ENCODE data around the gene KRTAP5-4. TPM values are rescaled to one million over a fixed set of nuclear protein-coding genes. Genes with fewer than 3 reads are reported as not detected.
"Not testable (repeated sequence)": the region's sequence is repeated elsewhere in the genome, so short reads cannot be mapped to it uniquely, and the experiment has no call there.

KRTAP5-4 gene
- polyA plus RNA-seq, 10 donors: not detected

DNA sequence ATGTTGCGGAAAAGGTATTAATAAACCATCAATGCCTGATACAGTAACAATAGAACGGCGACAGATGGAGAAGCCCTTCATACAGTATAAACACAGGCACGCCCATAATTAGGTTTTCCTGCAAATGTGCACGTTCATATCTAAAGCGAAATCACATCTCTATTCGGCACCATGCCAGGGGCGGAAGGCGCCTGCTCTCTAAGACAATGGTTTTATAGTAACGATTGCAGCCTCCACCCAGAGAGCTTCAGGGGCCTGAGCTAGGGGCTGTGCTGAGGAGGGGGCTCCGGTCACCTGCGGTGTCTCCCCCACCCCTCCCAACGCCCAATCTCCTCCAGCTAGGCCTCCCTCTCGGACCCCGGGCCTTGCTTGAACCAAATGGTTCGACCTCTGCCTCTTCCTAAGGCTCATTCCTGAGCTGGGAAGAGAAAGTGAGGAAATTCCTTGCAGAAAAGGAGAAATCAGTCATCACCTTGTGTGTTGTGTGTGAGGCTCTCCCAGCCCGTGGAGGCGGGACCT lies 17.2 kb upstream of the KRTAP5-4 start:
- peak in 2 of 3 donors; percentile 22 to 45 for DNase-seq

DNA sequence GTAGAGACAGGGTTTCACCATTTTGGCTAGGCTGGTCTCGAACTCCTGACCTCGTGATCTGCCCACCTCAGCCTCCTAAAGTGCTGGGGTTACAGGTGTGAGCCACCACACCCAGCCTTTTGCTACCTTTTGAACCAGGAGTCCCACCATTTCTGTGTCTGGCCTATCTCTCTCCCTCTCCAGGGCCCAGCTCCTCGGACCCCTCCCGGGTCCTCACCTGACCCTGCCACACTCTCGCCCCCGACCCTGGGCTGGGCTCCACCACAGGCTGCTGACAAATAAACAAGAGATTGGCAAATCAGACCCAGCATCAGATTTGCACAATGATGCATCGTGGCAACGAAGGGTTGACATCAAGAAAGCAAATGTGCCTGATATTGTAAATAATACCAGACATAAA lies 16.4 kb upstream of the KRTAP5-4 start:
- DNase-seq: no peak

DNA sequence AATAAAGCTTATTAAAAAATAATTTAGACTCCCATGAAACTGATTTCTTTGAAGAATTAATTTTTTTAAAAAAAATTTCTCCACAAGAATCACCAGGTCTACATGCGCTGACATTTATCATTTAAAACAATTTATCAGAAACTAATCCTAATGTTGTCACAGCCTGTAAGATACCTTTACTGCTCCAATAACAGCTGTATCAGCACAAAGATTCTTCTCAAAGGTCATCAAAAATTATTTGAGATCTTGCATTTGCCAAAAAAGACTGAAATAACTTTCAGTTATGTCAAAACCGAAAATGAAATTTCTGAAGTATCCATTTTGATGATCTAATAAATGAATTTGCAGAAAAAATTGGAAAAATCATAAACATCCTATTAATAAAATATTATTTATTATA lies 15.7 kb upstream of the KRTAP5-4 start:
- no peak for DNase-seq

DNA sequence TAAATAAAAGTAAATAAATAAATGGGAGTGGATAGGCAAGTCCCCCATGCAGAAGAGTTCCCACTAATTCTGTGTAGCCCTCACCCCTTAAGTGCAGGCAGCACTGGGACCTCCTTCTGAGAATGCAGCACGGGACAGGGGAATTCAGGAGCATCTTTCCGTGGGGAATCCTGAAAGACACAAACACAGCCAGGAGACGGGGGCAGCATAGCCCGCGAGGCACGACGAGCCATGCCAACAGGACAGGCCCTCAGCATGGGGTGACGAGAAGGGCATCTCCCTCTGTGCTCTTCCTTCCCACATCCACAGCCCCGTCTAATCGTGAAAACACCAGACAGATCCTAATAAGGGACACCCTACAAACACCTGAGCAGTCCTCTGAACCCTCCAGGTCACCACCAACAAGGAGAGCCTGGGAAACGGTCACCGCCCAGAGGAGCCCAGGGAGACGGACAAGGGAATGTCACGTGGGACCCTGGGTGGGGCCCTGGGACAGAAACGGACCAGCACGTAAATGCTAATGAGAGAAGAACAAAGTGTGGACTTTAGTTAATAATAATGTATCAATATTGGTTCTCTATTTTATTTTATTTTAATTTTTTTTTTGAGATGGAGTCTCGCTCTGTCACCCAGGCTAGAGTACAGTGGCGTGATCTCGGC lies 14.5 kb upstream of the KRTAP5-4 start:
- no peak for DNase-seq

DNA sequence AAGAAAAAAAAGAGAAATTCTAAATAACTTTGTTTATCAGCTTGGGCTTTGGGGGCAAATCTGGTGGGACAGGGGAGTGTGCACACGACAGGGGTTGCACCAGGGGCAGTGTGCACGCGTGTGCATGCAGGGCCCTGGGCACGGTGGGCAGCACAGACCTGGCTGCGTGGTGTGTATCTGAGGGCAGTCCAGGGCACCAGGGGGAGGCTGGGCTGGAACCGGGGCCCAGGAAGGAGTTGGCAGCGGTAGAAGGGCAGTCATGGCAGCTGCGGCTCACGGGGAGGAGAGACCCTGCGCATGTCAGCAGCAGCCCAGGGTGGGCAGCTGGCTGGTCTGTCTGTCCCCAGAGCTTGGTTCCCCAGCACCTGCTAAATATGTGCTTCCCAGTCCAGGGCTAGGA lies 11.9 kb upstream of the KRTAP5-4 start:
- DNase-seq: no peak

DNA sequence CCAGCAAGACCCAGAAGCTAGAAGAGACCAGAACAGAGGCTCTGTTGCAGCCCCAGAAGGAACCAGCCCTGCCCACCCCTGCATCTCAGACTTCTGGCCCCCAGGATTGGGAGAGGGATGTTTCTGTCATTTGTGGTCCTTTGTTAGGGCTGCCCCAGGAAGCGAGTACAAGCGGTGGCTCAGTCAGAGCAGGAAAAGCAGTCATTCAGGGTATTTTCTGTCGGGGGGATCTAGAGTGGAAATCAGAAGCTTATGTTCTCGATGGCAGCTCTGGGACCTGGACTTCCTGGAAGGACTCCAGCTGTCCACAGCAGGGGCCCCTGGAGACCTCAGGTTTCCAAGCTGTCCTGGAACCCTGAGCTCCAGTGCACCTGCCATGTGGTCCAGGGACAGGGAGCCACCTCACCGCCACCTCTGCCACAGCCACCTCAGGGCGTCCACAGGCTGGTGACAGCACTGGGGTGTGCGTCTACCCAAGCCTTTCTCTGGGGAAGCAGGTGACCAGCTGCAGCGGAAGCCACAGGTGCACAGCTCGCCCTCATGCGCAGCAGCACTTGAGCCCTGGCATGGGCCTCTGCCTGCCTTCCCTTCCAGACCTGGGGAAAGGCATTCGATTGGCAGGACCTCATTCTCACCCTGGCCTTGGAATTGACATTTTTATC lies 10.2 kb upstream of the KRTAP5-4 start:
- no peak for DNase-seq

DNA sequence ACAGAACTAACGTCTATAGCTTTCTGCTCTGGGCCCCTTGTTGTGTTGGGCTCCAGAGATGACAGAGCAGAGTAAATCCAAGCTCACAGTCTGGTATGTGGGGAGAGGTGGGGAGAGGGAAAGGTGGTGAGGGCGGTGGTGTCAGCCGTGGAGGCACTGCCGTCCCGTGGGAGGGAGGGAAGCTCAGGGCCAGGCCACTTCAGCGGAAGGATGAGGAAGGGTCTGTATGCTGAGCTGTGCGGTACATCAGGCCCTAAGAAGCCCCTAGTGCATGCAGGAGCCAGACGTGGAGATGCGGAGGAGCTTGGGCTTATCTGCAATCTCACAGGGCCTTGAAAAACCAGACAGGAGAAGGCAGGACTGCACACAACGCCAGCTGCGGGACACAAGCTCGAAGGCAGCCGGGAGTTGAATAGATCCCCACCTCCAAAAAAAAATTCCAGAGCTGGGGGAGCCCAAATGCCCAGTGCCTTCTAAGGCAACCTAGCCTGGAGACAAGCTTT lies 9.2 kb upstream of the KRTAP5-4 start:
- no peak for DNase-seq

DNA sequence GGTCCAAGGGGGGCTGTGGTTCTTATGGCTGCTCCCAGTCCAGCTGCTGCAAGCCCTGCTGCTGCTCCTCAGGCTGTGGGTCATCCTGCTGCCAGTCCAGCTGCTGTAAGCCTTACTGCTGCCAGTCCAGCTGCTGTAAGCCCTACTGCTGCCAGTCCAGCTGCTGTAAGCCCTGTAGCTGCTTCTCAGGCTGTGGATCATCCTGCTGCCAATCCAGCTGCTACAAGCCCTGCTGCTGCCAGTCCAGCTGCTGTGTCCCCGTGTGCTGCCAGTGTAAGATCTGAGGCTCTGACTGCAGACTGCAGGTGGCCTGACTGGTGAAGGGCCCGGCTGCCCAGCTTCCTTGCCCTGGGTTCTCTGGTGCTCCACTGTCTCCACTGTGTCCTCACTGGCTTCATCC lies 8.3 kb upstream of the KRTAP5-4 start:
- peak in 2 of 3 donors; percentile 21 to 35 for DNase-seq

DNA sequence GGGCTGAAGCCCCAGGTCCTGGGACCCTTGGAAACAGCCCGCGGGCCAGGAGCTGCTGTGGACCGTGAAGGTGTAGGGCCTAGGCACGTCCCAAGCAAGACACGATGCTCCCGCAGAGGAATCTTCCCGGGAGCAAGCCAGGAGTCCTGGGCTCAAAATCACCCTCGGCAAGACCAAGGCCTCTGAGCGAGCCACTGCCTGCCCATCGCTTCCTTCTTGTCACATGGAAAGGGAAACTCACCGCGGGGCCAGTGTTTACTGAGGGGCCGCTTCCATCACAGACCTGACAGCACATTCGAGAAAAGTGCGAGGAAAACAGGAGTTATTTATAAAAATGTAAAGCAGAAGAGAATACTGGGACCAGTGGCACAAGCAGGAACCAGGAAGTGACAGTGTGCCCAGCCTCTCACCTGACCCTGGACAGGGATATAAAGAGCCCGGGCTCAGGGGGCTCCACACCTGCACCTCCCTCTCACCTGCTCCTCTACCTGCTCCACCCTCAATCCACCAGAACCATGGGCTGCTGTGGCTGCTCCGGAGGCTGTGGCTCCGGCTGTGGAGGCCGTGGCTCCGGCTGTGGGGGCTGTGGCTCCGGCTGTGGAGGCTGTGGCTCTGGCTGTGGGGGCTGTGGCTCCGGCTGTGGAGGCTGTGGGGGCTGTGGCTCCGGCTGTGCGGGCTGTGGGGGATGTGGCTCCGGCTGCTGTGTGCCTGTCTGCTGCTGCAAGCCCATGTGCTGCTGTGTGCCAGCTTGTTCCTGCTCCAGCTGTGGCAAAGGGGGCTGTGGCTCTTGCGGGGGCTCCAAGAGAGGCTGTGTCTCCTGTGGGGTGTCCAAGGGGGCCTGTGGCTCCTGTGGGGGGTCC lies 7.6 kb upstream of the KRTAP5-4 start, which contains the start of gene KRTAP5-5:
KRTAP5-5 (plus strand) TSS at position 450 of the 860 bp plus-strand sequence; CDS start at position 516, 66 bp downstream.
- no peak for DNase-seq

DNA sequence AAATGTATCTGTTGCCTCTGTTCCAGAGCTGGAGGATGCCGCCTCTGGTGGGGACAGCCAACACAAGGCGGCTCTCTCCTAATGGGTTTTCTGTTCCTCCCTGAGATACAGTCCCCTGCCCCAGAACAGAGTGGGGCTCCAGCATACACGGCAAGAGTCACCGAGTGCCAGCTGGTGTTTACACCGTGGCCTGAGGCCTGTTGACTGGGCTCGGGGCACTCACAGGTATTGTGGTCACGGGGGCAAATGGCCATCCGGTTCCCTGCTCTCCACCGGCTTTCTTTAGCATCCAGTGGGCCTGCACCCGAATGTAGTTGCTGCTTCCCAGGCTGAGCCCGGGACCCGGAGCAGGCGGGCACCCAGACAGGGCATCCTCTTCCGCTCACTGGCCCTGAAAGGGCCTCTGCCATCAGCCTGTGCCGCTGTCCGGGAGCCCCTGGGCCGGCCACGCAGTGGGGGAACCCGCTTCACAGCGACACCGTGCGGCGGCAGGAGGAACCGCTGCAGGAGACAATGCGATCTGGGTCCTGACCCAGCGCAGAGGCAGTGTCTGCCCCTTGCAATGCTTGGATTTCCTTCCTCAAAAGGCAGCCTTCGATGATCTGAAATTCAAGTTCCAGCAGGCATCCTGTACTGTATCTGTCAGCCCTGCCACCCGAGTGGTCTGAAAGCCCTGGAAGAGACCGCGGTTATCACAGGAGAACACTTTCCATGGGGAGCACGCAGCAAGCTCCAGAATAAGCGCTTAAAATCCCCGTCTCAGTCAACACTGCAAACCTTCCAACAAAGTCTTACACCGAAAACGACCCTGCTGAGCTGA lies 6.8 kb upstream of the KRTAP5-4 start:
- DNase-seq: peak in 2 of 3 donors; percentile 47 to 69

DNA sequence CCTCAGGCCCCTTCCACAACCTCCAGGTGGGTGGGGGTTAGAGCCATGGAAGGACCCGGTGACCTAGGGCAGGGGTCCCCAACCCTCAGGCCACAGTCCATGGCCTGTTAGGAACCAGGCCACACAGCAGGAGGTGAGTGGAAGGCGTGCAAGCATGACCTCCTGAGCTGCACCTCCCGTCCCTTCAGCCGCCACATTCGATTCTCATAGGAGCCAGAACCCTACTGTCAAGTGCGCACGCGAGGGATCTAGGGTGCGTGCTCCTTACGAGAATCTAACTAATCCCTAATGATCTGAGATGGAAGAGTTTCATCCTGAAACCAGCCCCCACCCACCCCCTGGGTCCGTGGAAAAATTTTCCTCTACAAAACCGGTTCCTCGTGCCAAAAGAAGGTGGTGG lies 3.6 kb upstream of the KRTAP5-4 start:
- DNase-seq: no peak

DNA sequence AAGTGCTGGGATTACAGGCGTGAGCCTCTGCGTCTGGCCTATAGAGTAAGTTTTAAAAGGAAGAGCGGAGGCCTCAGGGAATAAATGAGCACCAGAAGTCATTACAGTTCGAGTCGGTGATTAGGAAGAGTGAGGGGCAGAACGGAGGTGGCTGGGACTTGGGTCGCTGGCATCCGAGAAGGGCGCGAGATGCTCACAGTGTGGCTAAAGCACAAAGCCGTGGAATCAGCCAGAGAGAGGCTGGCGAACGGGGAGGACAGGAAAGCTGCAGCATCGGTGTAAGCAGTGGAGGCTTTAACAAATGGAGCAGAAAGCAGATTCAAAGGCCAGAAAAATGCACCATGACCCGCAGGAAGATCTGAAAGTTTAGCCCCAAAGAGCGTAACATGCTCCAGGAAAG lies 2.7 kb upstream of the KRTAP5-4 start:
- no peak for DNase-seq

DNA sequence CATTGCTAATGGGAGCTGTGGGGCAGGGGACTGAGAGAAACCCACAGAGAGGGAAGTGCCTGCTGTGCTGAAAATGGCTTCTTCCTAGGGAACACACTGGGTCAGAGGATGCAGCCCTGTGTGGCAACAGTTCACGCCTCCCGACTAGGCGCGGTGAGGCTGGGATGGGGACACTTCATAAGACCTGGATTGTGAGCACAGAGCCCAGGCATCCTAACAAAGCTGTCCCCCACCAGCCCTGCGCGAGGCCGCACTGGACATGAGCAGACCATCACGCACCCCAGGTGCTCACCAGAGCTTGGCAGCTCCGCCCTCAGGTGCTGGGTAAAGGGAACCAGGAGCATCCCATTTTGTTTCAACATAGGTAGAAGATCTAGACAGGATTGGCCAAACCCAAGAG lies 1.8 kb upstream of the KRTAP5-4 start:
- no peak for DNase-seq

DNA sequence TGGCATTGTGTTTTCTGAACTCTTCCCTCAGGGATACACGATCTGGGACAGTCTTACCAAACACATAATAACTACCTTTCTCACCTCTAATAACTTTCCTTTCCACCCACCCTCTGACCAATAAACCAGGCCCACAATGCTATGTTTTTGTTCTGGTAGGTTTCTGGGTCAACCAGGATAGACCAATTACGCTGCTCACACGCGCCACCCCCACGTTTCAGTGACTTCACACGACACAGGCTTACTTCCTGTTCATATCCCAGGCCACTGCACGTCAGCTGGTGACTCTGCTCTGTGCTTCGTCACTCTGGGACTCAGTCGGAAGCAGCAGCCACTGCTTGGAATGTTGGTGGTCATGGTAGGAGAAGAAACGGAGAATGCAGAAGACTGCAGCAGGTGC lies 2.5 kb downstream of the KRTAP5-4 start:
- DNase-seq: no peak

DNA sequence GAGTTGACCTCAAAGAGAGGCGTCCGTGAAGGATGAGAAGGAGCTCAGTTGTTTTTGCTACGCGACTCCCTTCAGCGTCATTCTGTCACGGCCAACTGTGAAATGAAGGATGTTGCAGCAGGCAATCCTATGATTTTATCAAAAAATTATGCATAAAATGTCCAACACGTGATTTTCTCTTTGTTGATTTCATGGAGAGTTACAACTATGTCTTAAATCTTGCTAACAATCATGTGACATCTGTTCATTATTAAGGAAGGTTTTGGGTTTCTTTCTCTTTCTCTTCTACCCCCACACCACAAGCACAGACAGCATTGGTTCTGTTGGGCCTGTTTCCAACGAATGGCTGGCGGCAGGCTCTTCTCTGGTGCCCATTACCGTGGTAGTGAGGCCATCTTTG lies 3.7 kb downstream of the KRTAP5-4 start:
- DNase-seq: no peak

DNA sequence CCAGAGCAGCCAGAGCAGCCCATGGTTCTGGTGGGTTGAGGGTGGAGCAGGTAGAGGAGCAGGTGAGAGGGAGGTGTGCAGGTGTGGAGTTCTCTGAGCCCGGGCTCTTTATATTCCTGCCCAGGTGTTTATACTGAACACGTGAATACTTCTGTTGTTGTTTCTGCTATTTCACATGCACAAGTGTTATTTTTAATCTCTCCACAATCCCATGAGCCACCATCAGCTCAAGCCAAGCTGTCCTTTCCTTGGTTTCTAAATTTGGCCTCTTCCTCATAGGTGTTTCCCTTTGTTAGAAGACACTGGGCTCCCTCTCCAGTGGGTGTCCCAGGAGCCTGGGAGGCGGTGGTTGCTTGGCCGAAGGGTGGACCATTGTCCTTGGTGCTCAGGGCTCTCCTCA lies 13.6 kb downstream of the KRTAP5-4 start, which contains the start of gene KRTAP5-3:
KRTAP5-3 (minus strand) TSS at position 101 of the 400 bp plus-strand sequence; CDS start at position 23, 78 bp downstream.
- DNase-seq: no peak

DNA sequence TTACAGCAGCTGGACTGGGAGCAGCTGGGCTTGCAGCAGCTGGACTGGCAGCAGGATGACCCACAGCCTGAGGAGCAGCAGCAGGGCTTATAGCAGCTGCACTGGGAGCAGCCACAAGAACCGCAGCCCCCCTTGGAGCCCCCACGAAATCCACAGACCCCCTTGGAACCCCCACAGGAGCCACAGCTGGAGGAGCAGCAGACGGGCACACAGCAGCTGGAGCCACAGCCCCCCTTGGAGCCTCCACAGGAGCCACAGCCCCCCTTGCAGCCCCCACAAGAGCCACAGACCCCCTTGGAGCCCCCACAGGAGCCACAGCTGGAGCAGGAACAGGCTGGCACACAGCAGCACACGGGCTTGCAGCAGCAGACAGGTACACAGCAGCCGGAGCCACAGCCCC lies 14.0 kb downstream of the KRTAP5-4 start:
- not testable (repeated sequence) for DNase-seq

DNA sequence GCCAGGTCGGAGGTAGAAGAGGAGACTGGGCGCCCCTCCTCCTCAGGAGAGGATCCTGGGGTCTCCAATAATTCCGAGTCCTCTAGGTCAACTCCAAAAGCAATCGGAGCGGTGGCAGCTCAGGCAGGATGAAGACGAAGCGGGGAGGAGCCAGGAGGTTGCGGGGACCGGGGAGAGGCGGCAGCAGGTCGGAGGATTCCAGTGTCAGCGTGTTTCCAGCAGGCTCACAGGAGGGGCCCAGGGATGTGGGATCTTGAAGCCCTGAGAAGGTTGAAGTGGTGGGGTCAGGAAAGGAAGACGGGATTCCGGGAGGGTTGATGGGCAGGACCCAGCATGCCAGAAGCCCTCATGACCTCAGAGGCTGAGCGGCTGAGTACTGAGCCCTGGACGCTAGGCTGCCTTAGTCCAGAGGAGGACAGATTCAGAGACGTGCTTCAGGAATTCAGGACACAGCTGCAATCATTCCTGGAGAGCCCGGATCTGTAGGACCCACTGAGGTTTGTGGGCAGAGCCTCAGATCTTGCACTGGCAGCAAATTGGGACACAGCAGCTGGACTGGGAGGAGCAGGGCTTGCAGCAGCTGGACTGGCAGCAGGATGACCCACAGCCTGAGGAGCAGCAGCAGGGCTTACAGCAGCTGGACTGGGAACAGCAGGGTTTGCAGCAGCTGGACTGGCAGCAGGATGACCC lies 14.6 kb downstream of the KRTAP5-4 start:
- not testable (repeated sequence) for DNase-seq

DNA sequence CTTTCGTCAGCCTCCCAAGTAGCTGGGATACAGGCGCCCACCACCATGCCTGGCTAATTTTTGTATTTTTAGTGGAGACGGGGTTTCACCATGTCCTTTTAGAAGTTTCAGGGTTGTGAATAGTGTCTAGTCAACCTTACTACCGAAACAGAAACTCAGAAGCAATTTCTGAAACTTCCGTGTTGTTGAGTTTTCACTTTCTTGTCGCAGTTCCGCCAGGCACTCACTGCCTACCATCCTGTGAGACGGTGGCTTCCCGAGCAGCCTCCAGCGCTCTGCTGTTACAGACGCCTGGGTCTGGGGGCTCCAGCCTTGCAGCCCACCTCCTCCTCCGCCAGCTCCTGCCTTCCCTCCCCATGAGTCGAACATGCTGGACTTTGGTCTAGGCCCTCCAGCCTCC lies 16.0 kb downstream of the KRTAP5-4 start:
- not testable (repeated sequence) for DNase-seq

DNA sequence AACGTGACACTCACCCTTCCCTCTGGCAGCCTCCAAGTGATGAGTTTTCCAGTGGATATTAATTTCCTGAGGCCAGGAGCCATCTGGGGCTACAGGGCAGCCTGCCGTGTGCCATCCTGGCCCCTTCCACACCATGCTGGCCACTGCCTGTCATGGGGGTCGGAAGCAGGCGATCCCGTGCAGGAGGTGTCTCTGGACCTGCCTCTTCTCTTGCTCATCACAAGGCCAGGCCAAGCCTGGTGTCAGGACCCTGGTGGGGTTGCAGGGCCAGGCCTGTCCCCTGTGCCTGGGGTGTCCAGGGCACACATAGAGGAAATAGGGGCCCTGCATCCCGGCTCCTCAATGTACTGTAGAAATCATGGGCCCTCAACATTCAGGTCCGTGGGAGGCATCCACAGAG lies 17.2 kb downstream of the KRTAP5-4 start:
- DNase-seq: no peak

DNA sequence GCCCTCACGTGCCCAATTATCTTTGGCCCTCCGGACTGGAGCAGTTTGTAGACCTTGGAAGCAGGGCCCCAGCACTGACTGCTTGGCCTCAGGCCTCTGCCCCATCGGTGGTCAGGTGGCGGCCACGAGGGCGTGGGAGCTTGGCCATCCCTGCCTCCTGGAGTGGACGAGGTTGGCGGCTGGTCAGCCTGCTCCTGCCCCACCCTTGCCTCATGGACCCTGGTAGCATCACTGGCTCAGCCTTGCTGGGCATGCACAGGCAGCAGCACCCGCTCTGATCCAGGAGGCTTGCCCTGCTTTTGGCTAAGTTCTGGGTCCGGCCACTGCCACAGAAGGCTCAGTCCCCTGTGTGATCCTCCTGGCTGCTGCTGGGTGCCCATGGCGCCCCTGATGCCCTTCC lies 17.8 kb downstream of the KRTAP5-4 start:
- no peak for DNase-seq
